H9 (cell line): ENCODE measurements around the gene CFAP299. TPM values are rescaled to one million over a fixed set of nuclear protein-coding genes. Genes with fewer than 3 reads are reported as not detected.

Source experiments
- DNase-seq: peaks from one replicate; pipeline ENCODE4 v3.0.0-alpha.2; 2017
- H2AFZ ChIP-seq: one replicate; pipeline ENCODE4 v1.6.1; 2013; ENCODE audit warnings: mild to moderate bottlenecking, low read length, control low read depth, moderate library complexity
- H2AK5ac ChIP-seq: 2 replicates; pipeline ENCODE4 v1.6.1; 2013; ENCODE audit warnings: low read length, control low read depth, mixed read lengths; ENCODE audit not compliant: insufficient read length
- H2BK120ac ChIP-seq: one replicate; pipeline ENCODE4 v1.6.1; 2013; ENCODE audit warnings: low read depth, mild to moderate bottlenecking, low read length, control low read depth, inconsistent platforms; ENCODE audit not compliant: poor library complexity, severe bottlenecking
- H2BK12ac ChIP-seq: 2 replicates; pipeline ENCODE4 v1.6.1; 2013; ENCODE audit warnings: low read length, control low read depth, mixed read lengths, low read depth; ENCODE audit not compliant: insufficient read length
- H2BK15ac ChIP-seq: 2 replicates; pipeline ENCODE4 v1.6.1; 2013; ENCODE audit warnings: low read depth, low read length, control low read depth
- H2BK20ac ChIP-seq: one replicate; pipeline ENCODE4 v1.6.1; 2013; ENCODE audit warnings: low read depth, mild to moderate bottlenecking, low read length, control low read depth, inconsistent platforms; ENCODE audit not compliant: poor library complexity, severe bottlenecking
- H2BK5ac ChIP-seq: 2 replicates; pipeline ENCODE4 v1.6.1; 2013; ENCODE audit warnings: low read length, control low read depth, mixed read lengths; ENCODE audit not compliant: insufficient read length
- H3K14ac ChIP-seq: 2 replicates; pipeline ENCODE4 v1.6.1; 2013; ENCODE audit warnings: low read length, control low read depth; ENCODE audit not compliant: insufficient read depth
- H3K18ac ChIP-seq: 2 replicates; pipeline ENCODE4 v1.6.1; 2013; ENCODE audit warnings: low read depth, mild to moderate bottlenecking, mixed read lengths, low read length, control low read depth; ENCODE audit not compliant: insufficient read length
- H3K23ac ChIP-seq: 2 replicates; pipeline ENCODE4 v1.6.1; 2013; ENCODE audit warnings: low read length, control low read depth, mixed read lengths, low read depth; ENCODE audit not compliant: insufficient read length
- H3K23me2 ChIP-seq: 2 replicates; pipeline ENCODE4 v1.6.1; 2013; ENCODE audit warnings: low read depth, mild to moderate bottlenecking, mixed read lengths, low read length, control low read depth; ENCODE audit not compliant: insufficient read length, poor library complexity, severe bottlenecking
- H3K27ac ChIP-seq: 2 replicates; pipeline ENCODE4 v1.5.1; 2013; ENCODE audit warnings: low read length, control low read depth, mixed read lengths, low read depth; ENCODE audit not compliant: insufficient read length
- H3K27me3 ChIP-seq: 2 replicates; pipeline ENCODE4 v1.6.1; 2013; ENCODE audit warnings: low read length, control low read depth, inconsistent platforms; ENCODE audit not compliant: insufficient read depth
- H3K4ac ChIP-seq: 2 replicates; pipeline ENCODE4 v1.6.1; 2013; ENCODE audit warnings: low read depth, mild to moderate bottlenecking, control low read depth, inconsistent platforms, low read length, moderate library complexity
- H3K4me1 ChIP-seq: 2 replicates; pipeline ENCODE4 v1.6.1; 2013; ENCODE audit warnings: low read length, control low read depth, inconsistent platforms; ENCODE audit not compliant: insufficient read depth
- H3K4me2 ChIP-seq: 2 replicates; pipeline ENCODE4 v1.6.1; 2013; ENCODE audit warnings: low read length, control low read depth, mixed read lengths; ENCODE audit not compliant: insufficient read length, insufficient read depth
- H3K56ac ChIP-seq: 2 replicates; pipeline ENCODE4 v1.6.1; 2013; ENCODE audit warnings: low read depth, mild to moderate bottlenecking, mixed read lengths, low read length, control low read depth; ENCODE audit not compliant: insufficient read length
- H3K79me1 ChIP-seq: 2 replicates; pipeline ENCODE4 v1.6.1; 2013; ENCODE audit warnings: low read depth, mild to moderate bottlenecking, moderate library complexity, low read length, control low read depth, inconsistent platforms; ENCODE audit not compliant: insufficient read depth, poor library complexity, severe bottlenecking
- H3K79me2 ChIP-seq: 2 replicates; pipeline ENCODE4 v1.6.1; 2013; ENCODE audit warnings: low read length, control low read depth, inconsistent platforms; ENCODE audit not compliant: insufficient read depth
- H3K9ac ChIP-seq: 2 replicates; pipeline ENCODE4 v1.6.1; 2013; ENCODE audit warnings: low read length, control low read depth, mixed read lengths; ENCODE audit not compliant: insufficient read length; ENCODE audit errors: extremely low read depth
- H3K9me3 ChIP-seq: one replicate; pipeline ENCODE4 v1.6.1; 2013; ENCODE audit warnings: low read depth, low read length, inconsistent platforms; ENCODE audit not compliant: control insufficient read depth
- H3T11ph ChIP-seq: one replicate; pipeline ENCODE4 v1.6.1; 2013; ENCODE audit warnings: mild to moderate bottlenecking, low read length, control low read depth, inconsistent platforms
- H4K20me1 ChIP-seq: one replicate; pipeline ENCODE4 v1.6.1; 2013; ENCODE audit not compliant: control insufficient read depth, insufficient read length, insufficient read depth
- H4K5ac ChIP-seq: 2 replicates; pipeline ENCODE4 v1.6.1; 2013; ENCODE audit warnings: low read depth, mild to moderate bottlenecking, mixed read lengths, low read length, control low read depth; ENCODE audit not compliant: insufficient read length
- H4K8ac ChIP-seq: replicated peaks from 2 replicates; pipeline ENCODE4 v1.6.1; 2013; ENCODE audit warnings: low read length, control low read depth, mixed read lengths, low read depth; ENCODE audit not compliant: insufficient read length
- H4K91ac ChIP-seq: 2 replicates; pipeline ENCODE4 v1.6.1; 2013; ENCODE audit warnings: low read depth, mild to moderate bottlenecking, moderate library complexity, mixed read lengths, low read length, control low read depth; ENCODE audit not compliant: insufficient read length
- H3K27ac Mint-ChIP-seq, 3 experiments: 2 replicates in 2 of 3; 3 replicates in 1 of 3; pipeline ENCODE4 v1.8.0; 2020 to 2021; ENCODE audit warnings: mixed read lengths in 3 of 3, mild to moderate bottlenecking in 1 of 3, moderate library complexity in 1 of 3
- H3K27me3 Mint-ChIP-seq: 2 replicates; pipeline ENCODE4 v1.8.0; 2021; ENCODE audit warnings: low read depth, mild to moderate bottlenecking, moderate library complexity, mixed read lengths
- H3K36me3 Mint-ChIP-seq, 3 experiments: 2 replicates in 2 of 3; 3 replicates in 1 of 3; pipeline ENCODE4 v1.8.0; 2020 to 2021; ENCODE audit warnings: low read depth in 3 of 3, mixed read lengths in 3 of 3; ENCODE audit not compliant: insufficient read depth in 1 of 3
- H3K4me1 Mint-ChIP-seq, 2 experiments: 2 replicates each; pipeline ENCODE4 v1.8.0; 2020; ENCODE audit warnings: mixed read lengths in 2 of 2
- H3K4me3 Mint-ChIP-seq, 2 experiments: 2 replicates in 1 of 2; 3 replicates in 1 of 2; pipeline ENCODE4 v1.8.0; 2020 to 2021; ENCODE audit warnings: mild to moderate bottlenecking in 2 of 2, mixed read lengths in 2 of 2, moderate library complexity in 1 of 2
- H3K9me3 Mint-ChIP-seq, 2 experiments: 2 replicates in 1 of 2; 3 replicates in 1 of 2; pipeline ENCODE4 v1.8.0; 2020; ENCODE audit warnings: mild to moderate bottlenecking in 2 of 2, mixed read lengths in 2 of 2, moderate library complexity in 1 of 2
- CTCF ChIP-seq: fragments of 200-600 bp; sonication (generic); conservative IDR thresholded peaks from 3 replicates; pipeline ENCODE4 v1.8.0; 2021; ENCODE audit warnings: antibody characterized with exemption, mild to moderate bottlenecking
- WGBS: extraction: QIAGEN DNeasy Blood & Tissue Kit; methylation state at CpG from one replicate; pipeline ENCODE4 v1.1.7; 2013; ENCODE audit warnings: missing lambda C conversion rate, low lambda C conversion rate, mixed read lengths; ENCODE audit not compliant: insufficient read length; ENCODE audit errors: extremely low coverage; 5-methylcytosine and 5-hydroxymethylcytosine counted together
- total RNA-seq: library from RNA; stranded (reverse); gene quantifications from 2 replicates; pipeline ENCODE4 v1.2.1, GENCODE V29; 2021

CFAP299 gene
- total RNA-seq, 1 experiment from 2014 or later, result not detected

- Histone ChIP-seq H3K18ac (no peak overlapping the region), H2BK120ac (no peak overlapping the region), H3K79me1 (no peaks in the 10 kb centered on the region), H3K9me3 (no peaks in the 10 kb centered on the region), H2BK5ac (no peak overlapping the region), H3K9ac (no peak overlapping the region), H2BK15ac (no peak overlapping the region), H3K23ac (no peak overlapping the region), H3K14ac (no peak overlapping the region), H4K8ac (no peak overlapping the region), H2AFZ (no peak overlapping the region), H4K20me1 (no peaks in the 10 kb centered on the region), H3T11ph (no peak overlapping the region), H3K4me1 (no peaks in the 10 kb centered on the region), H3K56ac (no peak overlapping the region), H3K23me2 (no peaks in the 10 kb centered on the region), H3K79me2 (no peaks in the 10 kb centered on the region), H3K27me3 (peaks cover 3% of the 10 kb centered on the region; the same call in 1 of the 2 replicates), H3K4ac (no peak overlapping the region), H4K5ac (no peak overlapping the region), H3K4me2 (no peak overlapping the region), H2BK20ac (no peak overlapping the region), H2AK5ac (no peak overlapping the region), H3K27ac (no peak overlapping the region), H4K91ac (no peak overlapping the region), H2BK12ac (no peak overlapping the region)
- DNase-seq, result no peak
- Mint-ChIP-seq H3K27ac (no peak overlapping the region), H3K4me3 (no peak overlapping the region), H3K27me3 (peaks cover 18% of the 10 kb centered on the region), H3K9me3 (no peaks in the 10 kb centered on the region; a peak in 1 of 5 replicates), H3K4me1 (peaks cover 3 to 6% of the 10 kb centered on the region in 2 experiments; a peak in 3 of 4 replicates), H3K36me3 (no peaks in the 10 kb centered on the region)
- TF ChIP-seq CTCF, result no peak
- no CpG with 5 or more reads among the region's 1 CpG for WGBS
Observed at GRCh38 chr4:80730158-80730557, 394.6 kb downstream of the CFAP299 start.
